Measurements from ENCODE around the gene JAK2.

Gene JAK2

GRCh38 chr9:4970970-4971641 lies 14.0 kb upstream of the JAK2 start:
- H3K4me2 ChIP-seq (ENCODE audit: low read length): peak overlapping the region; percentile 51
- H2AFZ ChIP-seq (ENCODE audit: low read length): no peak overlapping the region
- peak overlapping the region; percentile 24 for H3K4me3 ChIP-seq (ENCODE audit: low read depth, low read length, poor library complexity, severe bottlenecking)
- no peaks in the 10 kb centered on the region for H3K9me2 ChIP-seq (ENCODE audit: low read depth, low read length)
- TF ChIP-seq, protein P1, sequence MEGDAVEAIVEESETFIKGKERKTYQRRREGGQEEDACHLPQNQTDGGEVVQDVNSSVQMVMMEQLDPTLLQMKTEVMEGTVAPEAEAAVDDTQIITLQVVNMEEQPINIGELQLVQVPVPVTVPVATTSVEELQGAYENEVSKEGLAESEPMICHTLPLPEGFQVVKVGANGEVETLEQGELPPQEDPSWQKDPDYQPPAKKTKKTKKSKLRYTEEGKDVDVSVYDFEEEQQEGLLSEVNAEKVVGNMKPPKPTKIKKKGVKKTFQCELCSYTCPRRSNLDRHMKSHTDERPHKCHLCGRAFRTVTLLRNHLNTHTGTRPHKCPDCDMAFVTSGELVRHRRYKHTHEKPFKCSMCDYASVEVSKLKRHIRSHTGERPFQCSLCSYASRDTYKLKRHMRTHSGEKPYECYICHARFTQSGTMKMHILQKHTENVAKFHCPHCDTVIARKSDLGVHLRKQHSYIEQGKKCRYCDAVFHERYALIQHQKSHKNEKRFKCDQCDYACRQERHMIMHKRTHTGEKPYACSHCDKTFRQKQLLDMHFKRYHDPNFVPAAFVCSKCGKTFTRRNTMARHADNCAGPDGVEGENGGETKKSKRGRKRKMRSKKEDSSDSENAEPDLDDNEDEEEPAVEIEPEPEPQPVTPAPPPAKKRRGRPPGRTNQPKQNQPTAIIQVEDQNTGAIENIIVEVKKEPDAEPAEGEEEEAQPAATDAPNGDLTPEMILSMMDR (IDR thresholded peaks at IDR 0.05; ENCODE audit: low read length): no peak
- no peak for TF ChIP-seq EZH2 (IDR thresholded peaks at IDR 0.05; ENCODE audit: borderline replicate concordance, low read length)
- H3F3A ChIP-seq (ENCODE audit: insufficient read depth, low read length): no peaks in the 10 kb centered on the region
- H3K27me3 ChIP-seq (ENCODE audit: insufficient read depth, low read length): no peaks in the 10 kb centered on the region
- H3K9ac ChIP-seq (ENCODE audit: low read length): peak overlapping the region; percentile 12; the same call in 1 of the 2 replicates
- no peaks in the 10 kb centered on the region for H3K36me3 ChIP-seq (ENCODE audit: insufficient read depth, low read length)
- H4K20me1 ChIP-seq (ENCODE audit: insufficient read depth, low read length): no peaks in the 10 kb centered on the region
- H3K27ac ChIP-seq (ENCODE audit: low read depth, low read length, poor library complexity, severe bottlenecking): no peak overlapping the region
- H3K79me2 ChIP-seq (ENCODE audit: insufficient read depth, low read length): no peaks in the 10 kb centered on the region
- H3K4me1 ChIP-seq (ENCODE audit: insufficient read depth, low read length, severe bottlenecking): peaks cover 12% of the 10 kb centered on the region
- no peaks in the 10 kb centered on the region for H3K9me3 ChIP-seq (ENCODE audit: low read length)

GRCh38 chr9:4973246-4973645 lies 11.8 kb upstream of the JAK2 start:
- H3K27ac ChIP-seq (ENCODE audit: low read depth, low read length, poor library complexity, severe bottlenecking): no peak overlapping the region
- H3K27me3 ChIP-seq (ENCODE audit: insufficient read depth, low read length): no peaks in the 10 kb centered on the region
- no peaks in the 10 kb centered on the region for H4K20me1 ChIP-seq (ENCODE audit: insufficient read depth, low read length)
- TF ChIP-seq EZH2 (IDR thresholded peaks at IDR 0.05; ENCODE audit: borderline replicate concordance, low read length): no peak
- TF ChIP-seq, protein P1 (IDR thresholded peaks at IDR 0.05; ENCODE audit: low read length): no peak
- H3K9me3 ChIP-seq (ENCODE audit: low read length): no peaks in the 10 kb centered on the region
- H3F3A ChIP-seq (ENCODE audit: insufficient read depth, low read length): no peaks in the 10 kb centered on the region
- H3K9ac ChIP-seq (ENCODE audit: low read length): no peak overlapping the region
- H2AFZ ChIP-seq (ENCODE audit: low read length): no peak overlapping the region
- peaks cover 12% of the 10 kb centered on the region for H3K4me1 ChIP-seq (ENCODE audit: insufficient read depth, low read length, severe bottlenecking)
- no peaks in the 10 kb centered on the region for H3K36me3 ChIP-seq (ENCODE audit: insufficient read depth, low read length)
- no peaks in the 10 kb centered on the region for H3K79me2 ChIP-seq (ENCODE audit: insufficient read depth, low read length)
- H3K4me2 ChIP-seq (ENCODE audit: low read length): no peak overlapping the region
- H3K9me2 ChIP-seq (ENCODE audit: low read depth, low read length): no peaks in the 10 kb centered on the region
- no peak overlapping the region for H3K4me3 ChIP-seq (ENCODE audit: low read depth, low read length, poor library complexity, severe bottlenecking)

- Histone ChIP-seq H3K9me2 (ENCODE audit: low read depth, low read length) (no peaks in the 10 kb centered on the region), H3K4me3 (ENCODE audit: low read depth, low read length, poor library complexity, severe bottlenecking) (no peak overlapping the region), H4K20me1 (ENCODE audit: insufficient read depth, low read length) (no peaks in the 10 kb centered on the region), H3K36me3 (ENCODE audit: insufficient read depth, low read length) (no peaks in the 10 kb centered on the region), H3K27me3 (ENCODE audit: insufficient read depth, low read length) (no peaks in the 10 kb centered on the region), H3K9ac (ENCODE audit: low read length) (no peak overlapping the region), H3K9me3 (ENCODE audit: low read length) (no peaks in the 10 kb centered on the region), H3K4me2 (ENCODE audit: low read length) (no peak overlapping the region), H2AFZ (ENCODE audit: low read length) (no peak overlapping the region), H3K79me2 (ENCODE audit: insufficient read depth, low read length) (no peaks in the 10 kb centered on the region), H3K4me1 (ENCODE audit: insufficient read depth, low read length, severe bottlenecking) (peaks cover 12% of the 10 kb centered on the region), H3K27ac (ENCODE audit: low read depth, low read length, poor library complexity, severe bottlenecking) (no peak overlapping the region), H3F3A (ENCODE audit: insufficient read depth, low read length) (no peaks in the 10 kb centered on the region)
- TF ChIP-seq EZH2 (IDR thresholded peaks at IDR 0.05; ENCODE audit: borderline replicate concordance, low read length): no peak
- TF ChIP-seq, protein P1 (IDR thresholded peaks at IDR 0.05; ENCODE audit: low read length): no peak
These were observed 11.2 kb upstream of the JAK2 start for GRCh38 chr9:4973902-4974301.

All from OCI-LY1 (cell line).